T-helper 1 cell treated with Interleukin-12 subunit alpha and Interleukin-12 subunit beta and Interleukin-4 antibody, amounts not matched to agents 30 μg/mL and 1 μg/mL, for 36 hours (primary cell): ENCODE data around the gene GDI1.

Source experiments
- H3K27ac Mint-ChIP-seq: one replicate; pipeline ENCODE4 v1.8.0; 2021; ENCODE audit warnings: mild to moderate bottlenecking, mixed read lengths
- H3K27me3 Mint-ChIP-seq: one replicate; pipeline ENCODE4 v1.8.0; 2021; ENCODE audit warnings: low read depth, mixed read lengths
- H3K36me3 Mint-ChIP-seq: one replicate; pipeline ENCODE4 v1.8.0; 2021; ENCODE audit warnings: low read depth, mixed read lengths
- H3K4me1 Mint-ChIP-seq: one replicate; pipeline ENCODE4 v1.8.0; 2021; ENCODE audit warnings: low read depth, mixed read lengths
- H3K4me3 Mint-ChIP-seq: one replicate; pipeline ENCODE4 v1.8.0; 2021; ENCODE audit warnings: mild to moderate bottlenecking, moderate library complexity, mixed read lengths
- H3K9me3 Mint-ChIP-seq: one replicate; pipeline ENCODE4 v1.8.0; 2021; ENCODE audit warnings: mixed read lengths

The GDI1 gene

GRCh38 chrX:154458116-154458953, 21.4 kb downstream of the GDI1 start, which contains the start of gene PLXNA3:
TSS of gene PLXNA3 (plus strand) at chrX:154458281. CDS start at chrX:154460184, 1,903 bp downstream.
- peaks cover 7% of the 10 kb centered on the region for H3K4me1 Mint-ChIP-seq
- H3K27ac Mint-ChIP-seq: peak within 1 kb of the TSS; percentile 97
- H3K4me3 Mint-ChIP-seq: peak within 1 kb of the TSS; percentile 98
- H3K9me3 Mint-ChIP-seq: no peaks in the 10 kb centered on the region
- peaks cover 4% of the 10 kb centered on the region for H3K36me3 Mint-ChIP-seq
- no peaks in the 10 kb centered on the region for H3K27me3 Mint-ChIP-seq

- H3K9me3 Mint-ChIP-seq: no peaks in the 10 kb centered on the region
- H3K4me3 Mint-ChIP-seq: peak overlapping the region; percentile 85
- H3K36me3 Mint-ChIP-seq: peaks cover 4% of the 10 kb centered on the region
- peaks cover 7% of the 10 kb centered on the region for H3K4me1 Mint-ChIP-seq
- H3K27ac Mint-ChIP-seq: peak overlapping the region; percentile 68
- no peaks in the 10 kb centered on the region for H3K27me3 Mint-ChIP-seq
Observed at GRCh38 chrX:154458954-154459778, 22.2 kb downstream of the GDI1 start.

GRCh38 chrX:154459832-154460231, 22.9 kb downstream of the GDI1 start:
- Mint-ChIP-seq H3K27ac (no peak overlapping the region), H3K9me3 (no peaks in the 10 kb centered on the region), H3K36me3 (peaks cover 4% of the 10 kb centered on the region), H3K4me3 (no peak overlapping the region), H3K27me3 (no peaks in the 10 kb centered on the region), H3K4me1 (peaks cover 7% of the 10 kb centered on the region)

- Mint-ChIP-seq H3K36me3 (peaks cover 4% of the 10 kb centered on the region), H3K27me3 (no peaks in the 10 kb centered on the region), H3K9me3 (no peaks in the 10 kb centered on the region), H3K27ac (no peak overlapping the region), H3K4me3 (peak overlapping the region; percentile 21), H3K4me1 (peaks cover 7% of the 10 kb centered on the region)
Observed at GRCh38 chrX:154460326-154460725, 23.4 kb downstream of the GDI1 start.

- H3K36me3 Mint-ChIP-seq: peaks cover 4% of the 10 kb centered on the region
Observed at GRCh38 chrX:154462396-154462795, 25.4 kb downstream of the GDI1 start.

GRCh38 chrX:154463611-154464220, 26.8 kb downstream of the GDI1 start:
- H3K4me3 Mint-ChIP-seq: no peak overlapping the region
- peaks cover 3% of the 10 kb centered on the region for H3K4me1 Mint-ChIP-seq
- H3K36me3 Mint-ChIP-seq: peaks cover 4% of the 10 kb centered on the region
- no peaks in the 10 kb centered on the region for H3K9me3 Mint-ChIP-seq
- no peak overlapping the region for H3K27ac Mint-ChIP-seq
- no peaks in the 10 kb centered on the region for H3K27me3 Mint-ChIP-seq

More at GRCh38 chrX:154462396-154462795, 25.4 kb downstream of the GDI1 start:
- no peak overlapping the region for H3K4me3 Mint-ChIP-seq
- H3K9me3 Mint-ChIP-seq: no peaks in the 10 kb centered on the region
- no peaks in the 10 kb centered on the region for H3K27me3 Mint-ChIP-seq
- H3K4me1 Mint-ChIP-seq: peaks cover 5% of the 10 kb centered on the region
- H3K27ac Mint-ChIP-seq: no peak overlapping the region

GRCh38 chrX:154464806-154465365, 27.9 kb downstream of the GDI1 start:
- Mint-ChIP-seq H3K27me3 (no peaks in the 10 kb centered on the region), H3K36me3 (peaks cover 4% of the 10 kb centered on the region), H3K27ac (no peak overlapping the region), H3K9me3 (no peaks in the 10 kb centered on the region), H3K4me1 (no peaks in the 10 kb centered on the region), H3K4me3 (no peak overlapping the region)

GRCh38 chrX:154465601-154466000, 28.6 kb downstream of the GDI1 start:
- H3K27me3 Mint-ChIP-seq: no peaks in the 10 kb centered on the region
- no peak overlapping the region for H3K27ac Mint-ChIP-seq
- H3K36me3 Mint-ChIP-seq: peaks cover 4% of the 10 kb centered on the region
- no peaks in the 10 kb centered on the region for H3K4me1 Mint-ChIP-seq
- H3K4me3 Mint-ChIP-seq: no peak overlapping the region
- no peaks in the 10 kb centered on the region for H3K9me3 Mint-ChIP-seq

GRCh38 chrX:154466036-154466435, 29.1 kb downstream of the GDI1 start:
- H3K4me3 Mint-ChIP-seq: no peak overlapping the region
- H3K27me3 Mint-ChIP-seq: no peaks in the 10 kb centered on the region
- H3K4me1 Mint-ChIP-seq: no peaks in the 10 kb centered on the region
- H3K27ac Mint-ChIP-seq: no peak overlapping the region
- H3K9me3 Mint-ChIP-seq: no peaks in the 10 kb centered on the region
- peaks cover 3% of the 10 kb centered on the region for H3K36me3 Mint-ChIP-seq

GRCh38 chrX:154466907-154467306, 30.0 kb downstream of the GDI1 start:
- Mint-ChIP-seq H3K9me3 (no peaks in the 10 kb centered on the region), H3K4me3 (no peak overlapping the region), H3K36me3 (peaks cover 2% of the 10 kb centered on the region), H3K27me3 (no peaks in the 10 kb centered on the region), H3K4me1 (no peaks in the 10 kb centered on the region), H3K27ac (no peak overlapping the region)

GRCh38 chrX:154467556-154467955, 30.6 kb downstream of the GDI1 start:
- H3K36me3 Mint-ChIP-seq: peaks cover 2% of the 10 kb centered on the region
- no peaks in the 10 kb centered on the region for H3K9me3 Mint-ChIP-seq
- no peak overlapping the region for H3K4me3 Mint-ChIP-seq
- no peak overlapping the region for H3K27ac Mint-ChIP-seq
- H3K27me3 Mint-ChIP-seq: no peaks in the 10 kb centered on the region
- H3K4me1 Mint-ChIP-seq: no peaks in the 10 kb centered on the region

- H3K4me1 Mint-ChIP-seq: no peaks in the 10 kb centered on the region
- no peak overlapping the region for H3K27ac Mint-ChIP-seq
- no peaks in the 10 kb centered on the region for H3K9me3 Mint-ChIP-seq
- H3K27me3 Mint-ChIP-seq: no peaks in the 10 kb centered on the region
- no peaks in the 10 kb centered on the region for H3K36me3 Mint-ChIP-seq
- H3K4me3 Mint-ChIP-seq: no peak overlapping the region
Observed at GRCh38 chrX:154468217-154468616, 31.3 kb downstream of the GDI1 start.

- H3K27ac Mint-ChIP-seq: no peak overlapping the region
- no peak overlapping the region for H3K4me3 Mint-ChIP-seq
- no peaks in the 10 kb centered on the region for H3K36me3 Mint-ChIP-seq
- H3K4me1 Mint-ChIP-seq: no peaks in the 10 kb centered on the region
- no peaks in the 10 kb centered on the region for H3K27me3 Mint-ChIP-seq
- H3K9me3 Mint-ChIP-seq: no peaks in the 10 kb centered on the region
Observed at GRCh38 chrX:154469114-154469513, 32.2 kb downstream of the GDI1 start.

GRCh38 chrX:154469880-154470279, 32.9 kb downstream of the GDI1 start:
- H3K27ac Mint-ChIP-seq: no peak overlapping the region
- no peaks in the 10 kb centered on the region for H3K4me1 Mint-ChIP-seq
- H3K4me3 Mint-ChIP-seq: no peak overlapping the region
- no peaks in the 10 kb centered on the region for H3K27me3 Mint-ChIP-seq
- H3K36me3 Mint-ChIP-seq: no peaks in the 10 kb centered on the region
- H3K9me3 Mint-ChIP-seq: no peaks in the 10 kb centered on the region
